Coronary artery (tissue), 2 donors: ENCODE data around the gene PP2D1.
"Not testable (repeated sequence)": the region's sequence is repeated elsewhere in the genome, so short reads cannot be mapped to it uniquely, and the experiment has no call there.

ENCODE experiments used
- DNase-seq: peaks from one replicate; pipeline ENCODE4 v3.0.0-alpha.2; 2017; ENCODE audit warnings: low spot score
- H3K27ac ChIP-seq, 2 donors: fragments of 200-600 bp; sonication (generic); one replicate each; pipeline ENCODE4 v1.5.1; 2016 to 2019
- H3K4me3 ChIP-seq: fragments of 200-600 bp; sonication (generic); 2 replicates; pipeline ENCODE4 v1.5.1; 2016; ENCODE audit warnings: mild to moderate bottlenecking, moderate library complexity
- TF ChIP-seq, protein P1 (sequence below): fragments of 200-600 bp; sonication (generic); IDR thresholded peaks from one replicate; pipeline ENCODE4 v1.5.1; 2019; ENCODE audit warnings: antibody characterized with exemption

PP2D1 gene

DNA sequence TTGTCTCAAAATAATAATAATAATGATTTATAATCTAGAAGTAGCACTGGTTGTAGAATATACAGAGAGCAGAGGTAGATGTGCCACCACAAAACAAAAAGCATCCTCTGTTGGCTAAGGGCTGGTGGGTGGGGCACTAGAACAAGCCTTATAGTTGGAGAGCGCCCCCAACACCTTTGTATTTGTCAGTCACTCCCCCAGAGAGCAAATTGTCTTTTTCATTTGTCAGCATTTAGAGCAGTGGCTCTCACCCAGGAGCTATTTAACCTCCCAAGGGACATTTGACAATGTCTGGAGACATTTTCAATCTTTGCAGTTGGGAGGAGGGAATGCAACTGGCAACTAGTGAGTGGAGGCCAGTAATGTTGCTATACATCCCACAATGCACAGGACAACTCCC lies 34.5 kb upstream of the PP2D1 start:
- no peak for DNase-seq
- TF ChIP-seq, protein P1, sequence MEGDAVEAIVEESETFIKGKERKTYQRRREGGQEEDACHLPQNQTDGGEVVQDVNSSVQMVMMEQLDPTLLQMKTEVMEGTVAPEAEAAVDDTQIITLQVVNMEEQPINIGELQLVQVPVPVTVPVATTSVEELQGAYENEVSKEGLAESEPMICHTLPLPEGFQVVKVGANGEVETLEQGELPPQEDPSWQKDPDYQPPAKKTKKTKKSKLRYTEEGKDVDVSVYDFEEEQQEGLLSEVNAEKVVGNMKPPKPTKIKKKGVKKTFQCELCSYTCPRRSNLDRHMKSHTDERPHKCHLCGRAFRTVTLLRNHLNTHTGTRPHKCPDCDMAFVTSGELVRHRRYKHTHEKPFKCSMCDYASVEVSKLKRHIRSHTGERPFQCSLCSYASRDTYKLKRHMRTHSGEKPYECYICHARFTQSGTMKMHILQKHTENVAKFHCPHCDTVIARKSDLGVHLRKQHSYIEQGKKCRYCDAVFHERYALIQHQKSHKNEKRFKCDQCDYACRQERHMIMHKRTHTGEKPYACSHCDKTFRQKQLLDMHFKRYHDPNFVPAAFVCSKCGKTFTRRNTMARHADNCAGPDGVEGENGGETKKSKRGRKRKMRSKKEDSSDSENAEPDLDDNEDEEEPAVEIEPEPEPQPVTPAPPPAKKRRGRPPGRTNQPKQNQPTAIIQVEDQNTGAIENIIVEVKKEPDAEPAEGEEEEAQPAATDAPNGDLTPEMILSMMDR = no peak
- Histone ChIP-seq H3K4me3 (no peak overlapping the region), H3K27ac (no peak overlapping the region)

DNA sequence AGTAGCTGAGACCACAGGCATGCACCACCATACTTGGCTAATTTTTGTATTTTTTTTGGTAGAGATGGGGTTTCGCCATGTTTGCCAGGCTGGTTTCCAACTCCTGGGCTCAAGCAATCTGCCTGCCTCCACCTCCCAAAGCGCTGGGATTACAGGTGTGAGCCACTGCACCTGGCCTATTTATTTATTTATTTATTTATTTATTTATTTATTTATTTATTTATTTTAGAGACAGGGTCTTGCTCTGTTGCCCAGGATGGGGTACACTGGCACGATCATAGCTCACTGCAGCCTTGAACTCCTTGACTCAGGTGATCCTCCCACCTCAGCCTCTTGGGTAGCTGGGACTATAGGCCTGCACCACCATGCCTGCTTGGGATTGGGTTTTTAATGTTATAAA lies 33.1 kb upstream of the PP2D1 start:
- H3K27ac ChIP-seq, H3K4me3 ChIP-seq, DNase-seq: not testable (repeated sequence)

DNA sequence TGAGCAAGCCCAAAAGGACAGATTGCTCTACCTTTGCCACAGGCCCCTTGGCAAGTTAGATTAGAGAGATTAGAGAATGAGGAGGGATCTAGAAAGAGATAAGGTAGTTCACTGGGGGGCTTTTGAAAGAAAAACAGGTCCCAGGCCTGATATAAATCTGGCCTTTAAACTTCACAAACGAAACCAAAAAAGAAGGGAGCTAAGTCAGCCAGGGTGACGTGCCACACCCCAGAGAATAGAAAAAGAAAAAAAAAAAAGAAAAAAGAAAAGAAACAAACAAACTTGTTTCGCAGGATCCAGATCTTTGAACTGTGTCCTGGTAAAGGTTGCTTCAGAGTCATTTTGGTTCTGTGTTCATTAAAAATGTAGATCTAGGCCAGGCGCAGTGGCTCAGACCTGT lies 31.8 kb upstream of the PP2D1 start:
- DNase-seq = no peak
- TF ChIP-seq, protein P1 = no peak
- Histone ChIP-seq H3K27ac (peak overlapping the region; percentile 55 to 76), H3K4me3 (peak overlapping the region; percentile 53)

DNA sequence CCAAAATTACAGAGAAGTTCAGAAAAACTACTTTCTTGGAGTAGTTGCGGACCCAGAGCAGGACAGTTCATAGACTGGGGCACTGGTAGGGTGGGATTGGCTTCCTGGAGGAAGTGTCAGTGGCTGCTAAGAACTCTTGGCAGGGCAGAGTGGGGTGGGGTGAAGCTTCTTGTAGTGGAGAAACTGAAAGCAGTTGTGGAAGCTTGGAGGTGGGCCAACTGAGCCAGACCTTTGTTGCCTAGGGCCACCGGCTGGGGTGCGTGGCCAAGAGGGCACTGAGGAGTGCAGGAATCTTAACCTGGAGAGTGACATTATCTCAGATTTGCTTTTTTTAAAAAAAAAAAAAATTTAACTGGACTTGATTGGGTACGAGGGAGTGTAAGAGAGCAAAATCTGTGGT lies 31.3 kb upstream of the PP2D1 start:
- Histone ChIP-seq H3K27ac (peak overlapping the region; percentile 55 to 76), H3K4me3 (peak overlapping the region; percentile 53)
- TF ChIP-seq, protein P1 = no peak
- no peak for DNase-seq

DNA sequence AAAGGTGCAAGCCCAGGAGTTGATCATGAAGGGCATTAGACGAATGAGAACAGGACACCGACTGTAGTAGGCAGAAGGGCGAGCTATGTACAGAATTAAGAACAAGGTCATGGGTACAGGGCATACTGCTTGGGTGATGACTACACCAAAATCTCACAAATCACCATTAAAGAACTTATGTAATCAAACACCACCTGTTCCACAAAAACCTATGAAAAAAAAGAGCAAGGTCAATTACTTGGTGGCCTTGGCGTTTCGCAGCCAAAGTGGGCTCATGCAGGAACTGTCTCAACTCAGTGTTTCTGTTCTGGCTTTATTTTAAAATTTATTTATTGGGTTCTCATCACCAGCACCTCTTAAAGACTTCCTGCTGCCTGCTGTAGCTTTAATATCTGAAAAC lies 30.3 kb upstream of the PP2D1 start:
- Histone ChIP-seq H3K4me3 (peak overlapping the region; percentile 92), H3K27ac (peak overlapping the region in 1 of 2 donors; percentile 99)
- DNase-seq = no peak

DNA sequence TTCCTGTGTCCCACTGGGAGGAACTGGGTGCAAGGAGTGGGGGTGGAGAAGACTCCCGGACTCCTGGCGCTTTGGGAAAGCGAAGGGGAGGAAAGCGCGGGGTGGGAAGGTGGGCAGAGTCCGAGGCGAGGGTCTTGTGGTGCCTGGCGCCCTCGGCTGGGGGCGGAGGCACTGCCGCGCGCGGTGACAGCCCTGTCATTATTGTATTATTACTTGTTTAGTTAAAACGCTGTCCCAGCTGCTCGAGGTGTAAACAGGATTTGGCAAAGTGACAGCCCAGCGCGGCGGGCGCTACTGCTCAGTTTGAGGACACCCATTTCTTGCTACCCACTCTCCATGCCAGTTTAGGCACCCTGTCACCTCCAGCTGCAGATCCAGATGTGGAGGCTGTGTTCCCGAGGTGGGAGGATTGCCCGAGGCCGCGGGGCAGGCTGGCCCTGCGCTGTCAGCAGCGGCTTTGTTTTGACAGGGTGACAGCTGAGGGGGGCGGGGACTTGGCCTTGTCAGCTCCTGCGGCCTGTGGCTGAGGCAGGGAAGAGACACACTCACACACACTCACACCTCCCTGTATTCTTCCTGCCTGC lies 29.2 kb upstream of the PP2D1 start:
- H3K27ac ChIP-seq = peak overlapping the region; percentile 96 to 99
- H3K4me3 ChIP-seq = peak overlapping the region; percentile 92
- DNase-seq = peak; percentile 89
- TF ChIP-seq, protein P1 = no peak

More for the DNA sequence above, 30.3 kb upstream of the PP2D1 start:
- TF ChIP-seq, protein P1 = no peak

DNA sequence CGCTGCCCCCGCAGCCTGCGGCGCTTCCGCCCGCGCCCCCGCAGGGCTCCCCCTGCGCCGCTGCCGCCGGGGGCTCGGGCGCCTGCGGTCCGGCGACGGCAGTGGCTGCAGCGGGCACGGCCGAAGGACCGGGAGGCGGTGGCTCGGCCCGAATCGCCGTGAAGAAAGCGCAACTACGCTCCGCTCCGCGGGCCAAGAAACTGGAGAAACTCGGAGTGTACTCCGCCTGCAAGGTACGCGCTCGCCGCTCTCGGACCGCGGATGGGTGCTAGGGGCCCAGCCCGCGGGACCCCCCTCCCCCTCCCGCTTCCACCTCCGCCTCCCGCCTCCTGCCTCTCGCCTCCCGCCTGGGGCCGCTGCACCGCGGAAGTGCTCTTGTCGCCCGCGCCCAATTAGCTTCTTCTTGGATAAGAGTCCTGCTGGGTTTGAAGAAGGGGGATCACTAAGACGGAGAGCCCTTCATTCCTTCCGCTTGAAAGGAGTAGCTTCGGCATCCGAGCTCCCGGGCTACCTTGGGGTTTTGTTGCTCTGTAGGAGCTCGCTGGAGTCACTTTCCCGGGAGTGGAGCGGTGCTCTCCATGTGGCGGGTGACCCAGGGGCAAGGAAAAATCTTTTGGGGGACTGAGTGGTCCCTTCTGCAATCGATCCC lies 28.6 kb upstream of the PP2D1 start:
- TF ChIP-seq, protein P1 = no peak
- DNase-seq = no peak
- Histone ChIP-seq H3K27ac (peak overlapping the region; percentile 96 to 99), H3K4me3 (peak overlapping the region; percentile 92)
